SK-N-SH treated with all-trans-retinoic acid at 6 μM for 48 hours (cell line): Measurements from ENCODE around the gene PCSK5.

Experiments used
- ATAC-seq: fragments of 200-7000 bp; cut with Tn5 transposase; 3 replicates; pipeline ENCODE4 v1.9.1; 2020; ENCODE audit warnings: mild to moderate bottlenecking, moderate library complexity
- ARNTL ChIP-seq: fragments of 450-650 bp; formaldehyde crosslinking; IDR thresholded peaks from 2 replicates; pipeline ENCODE4 v1.5.0; 2020; ENCODE audit warnings: low read depth, mild to moderate bottlenecking, moderate library complexity, borderline replicate concordance
- BACH2 ChIP-seq: fragments of 250-450 bp; sonication (Bioruptor Pico); IDR thresholded peaks from 2 replicates; pipeline ENCODE4 v1.9.0; 2021; ENCODE audit warnings: mild to moderate bottlenecking, borderline replicate concordance
- CREB5 ChIP-seq: fragments of 250-450 bp; sonication (Bioruptor Pico); IDR thresholded peaks from 2 replicates; pipeline ENCODE4 v1.5.1; 2020; ENCODE audit warnings: low read depth, mild to moderate bottlenecking, moderate library complexity
- CSDC2 ChIP-seq: fragments of 250-450 bp; sonication (Bioruptor Pico); IDR thresholded peaks from 2 replicates; pipeline ENCODE4 v1.5.0; 2020; ENCODE audit warnings: mild to moderate bottlenecking, moderate library complexity
- CSRNP3 ChIP-seq: fragments of 250-450 bp; sonication (Bioruptor Pico); IDR thresholded peaks from 2 replicates; pipeline ENCODE4 v1.5.1; 2021; ENCODE audit warnings: mild to moderate bottlenecking, moderate library complexity
- ISL1 ChIP-seq: fragments of 250-450 bp; sonication (Bioruptor Pico); IDR thresholded peaks from 2 replicates; pipeline ENCODE4 v2.1.2; 2022; ENCODE audit warnings: mild to moderate bottlenecking, moderate library complexity
- OSR1 ChIP-seq: fragments of 250-450 bp; sonication (Bioruptor Pico); IDR thresholded peaks from 2 replicates; pipeline ENCODE4 v1.8.0; 2022; ENCODE audit warnings: moderate library complexity, mild to moderate bottlenecking, inconsistent platforms
- PATZ1 ChIP-seq: fragments of 250-450 bp; sonication (Bioruptor Pico); IDR thresholded peaks from 2 replicates; pipeline ENCODE4 v1.8.0; 2020; ENCODE audit warnings: mild to moderate bottlenecking, moderate library complexity, borderline replicate concordance
- POU6F1 ChIP-seq: fragments of 250-450 bp; sonication (Bioruptor Pico); IDR thresholded peaks from 2 replicates; pipeline ENCODE4 v1.8.0; 2021; ENCODE audit warnings: low read depth, mild to moderate bottlenecking, moderate library complexity, borderline replicate concordance
- PPARA ChIP-seq: fragments of 250-450 bp; sonication (Bioruptor Pico); IDR thresholded peaks from 2 replicates; pipeline ENCODE4 v1.5.0; 2020; ENCODE audit warnings: mild to moderate bottlenecking, borderline replicate concordance
- RARB ChIP-seq: fragments of 250-450 bp; sonication (Bioruptor Pico); IDR thresholded peaks from 2 replicates; pipeline ENCODE4 v1.8.0; 2021; ENCODE audit warnings: mild to moderate bottlenecking, moderate library complexity
- SNAI2 ChIP-seq: fragments of 250-450 bp; sonication (Bioruptor Pico); IDR thresholded peaks from 2 replicates; pipeline ENCODE4 v1.5.0; 2020; ENCODE audit warnings: mild to moderate bottlenecking, moderate library complexity
- TCF4 ChIP-seq: fragments of 250-450 bp; sonication (Bioruptor Pico); IDR thresholded peaks from 2 replicates; pipeline ENCODE4 v1.8.0; 2021; ENCODE audit warnings: mild to moderate bottlenecking, moderate library complexity, borderline replicate concordance
- TOX ChIP-seq: fragments of 250-450 bp; sonication (Bioruptor Pico); IDR thresholded peaks from 2 replicates; pipeline ENCODE4 v1.8.0; 2021; ENCODE audit warnings: mild to moderate bottlenecking, moderate library complexity, borderline replicate concordance
- TSHZ2 ChIP-seq: fragments of 250-450 bp; sonication (Bioruptor Pico); IDR thresholded peaks from 2 replicates; pipeline ENCODE4 v1.5.0; 2020; ENCODE audit warnings: mild to moderate bottlenecking, moderate library complexity
- ZC3H10 ChIP-seq: fragments of 250-450 bp; sonication (Bioruptor Pico); IDR thresholded peaks from 2 replicates; pipeline ENCODE4 v1.5.1; 2021; ENCODE audit warnings: mild to moderate bottlenecking, moderate library complexity
- ZFP3 ChIP-seq: fragments of 250-450 bp; sonication (Bioruptor Pico); IDR thresholded peaks from 2 replicates; pipeline ENCODE4 v1.5.0; 2020; ENCODE audit warnings: mild to moderate bottlenecking, moderate library complexity
- ZFP30 ChIP-seq: fragments of 450-650 bp; formaldehyde crosslinking; IDR thresholded peaks from 2 replicates; pipeline ENCODE4 v1.5.0; 2022; ENCODE audit warnings: mild to moderate bottlenecking, moderate library complexity
- ZNF565 ChIP-seq: fragments of 450-650 bp; formaldehyde crosslinking; conservative IDR thresholded peaks from 2 replicates; pipeline ENCODE4 v1.5.0; 2020; ENCODE audit warnings: low read depth, mild to moderate bottlenecking, moderate library complexity
- ZNF8 ChIP-seq: fragments of 450-650 bp; formaldehyde crosslinking; IDR thresholded peaks from 2 replicates; pipeline ENCODE4 v1.5.0; 2020; ENCODE audit warnings: mild to moderate bottlenecking, moderate library complexity

PCSK5 gene

GRCh38 chr9:76215066-76215465, 324.6 kb downstream of the PCSK5 start:
- no peak for TF ChIP-seq PATZ1 (CRISPR knock-in tag)
- no peak for TF ChIP-seq SNAI2 (CRISPR knock-in tag)
- no peak for TF ChIP-seq CSRNP3 (CRISPR knock-in tag)
- TF ChIP-seq CSDC2 (CRISPR knock-in tag): no peak
- no peak for TF ChIP-seq ISL1 (CRISPR knock-in tag)
- no peak for TF ChIP-seq OSR1 (CRISPR knock-in tag)
- no peak for TF ChIP-seq ZFP3
- no peak for TF ChIP-seq PPARA (CRISPR knock-in tag)
- no peak for TF ChIP-seq ZNF8 (CRISPR knock-in tag)
- TF ChIP-seq TCF4 (CRISPR knock-in tag): no peak
- TF ChIP-seq RARB (CRISPR knock-in tag): no peak
- ATAC-seq: peak; percentile 47; the same call in 1 of the 3 replicates

- TF ChIP-seq CSDC2 (CRISPR knock-in tag) (no peak), SNAI2 (CRISPR knock-in tag) (no peak), PATZ1 (CRISPR knock-in tag) (no peak), ZNF8 (CRISPR knock-in tag) (no peak), ZC3H10 (CRISPR knock-in tag) (no peak), ZFP30 (no peak), CSRNP3 (CRISPR knock-in tag) (no peak), PPARA (CRISPR knock-in tag) (no peak), RARB (CRISPR knock-in tag) (no peak), CREB5 (CRISPR knock-in tag) (no peak), ARNTL (no peak), TSHZ2 (no peak), TOX (CRISPR knock-in tag) (no peak), POU6F1 (CRISPR knock-in tag) (no peak), ZFP3 (no peak), ZNF565 (no peak), BACH2 (CRISPR knock-in tag) (no peak)
- ATAC-seq: peak; percentile 56; the same call in 2 of the 3 replicates
Measured at GRCh38 chr9:76216161-76216649, 325.7 kb downstream of the PCSK5 start.
